ENCODE measurements around the gene GPT2. TPM values are rescaled to one million over a fixed set of nuclear protein-coding genes. Genes with fewer than 3 reads are reported as not detected.
A peak's percentile ranks its signal among the peaks of the same experiment; 100 is the strongest.
"Not testable (repeated sequence)": the region's sequence is repeated elsewhere in the genome, so short reads cannot be mapped to it uniquely, and the experiment has no call there.

Gene GPT2
- total RNA-seq, 1 donor, result 0.21 TPM

- no peaks in the 10 kb centered on the region for H3K27me3 ChIP-seq (ENCODE audit: insufficient read depth, low read length)
- no peaks in the 10 kb centered on the region for H3K9me3 ChIP-seq (ENCODE audit: low read depth, low read length)
- peaks cover 11% of the 10 kb centered on the region for H3K4me1 ChIP-seq (ENCODE audit: insufficient read depth, low read length)
- H3K4me3 ChIP-seq (ENCODE audit: low read length), result no peak overlapping the region
Measured at GRCh38 chr16:46855389-46855788, 28.8 kb upstream of the GPT2 start.

GRCh38 chr16:46857368-46857945 is 26.7 kb upstream of the GPT2 start:
- no peak overlapping the region for H3K4me3 ChIP-seq (ENCODE audit: low read length)
- H3K9me3 ChIP-seq (ENCODE audit: low read depth, low read length), result no peaks in the 10 kb centered on the region
- no peaks in the 10 kb centered on the region for H3K27me3 ChIP-seq (ENCODE audit: insufficient read depth, low read length)
- peaks cover 12% of the 10 kb centered on the region for H3K4me1 ChIP-seq (ENCODE audit: insufficient read depth, low read length)

- Histone ChIP-seq H3K4me3 (ENCODE audit: low read length) (no peak overlapping the region), H3K4me1 (ENCODE audit: insufficient read depth, low read length) (peaks cover 12% of the 10 kb centered on the region), H3K27me3 (ENCODE audit: insufficient read depth, low read length) (no peaks in the 10 kb centered on the region), H3K9me3 (ENCODE audit: low read depth, low read length) (no peaks in the 10 kb centered on the region)
Measured at GRCh38 chr16:46858151-46858550, 26.0 kb upstream of the GPT2 start.

DNA sequence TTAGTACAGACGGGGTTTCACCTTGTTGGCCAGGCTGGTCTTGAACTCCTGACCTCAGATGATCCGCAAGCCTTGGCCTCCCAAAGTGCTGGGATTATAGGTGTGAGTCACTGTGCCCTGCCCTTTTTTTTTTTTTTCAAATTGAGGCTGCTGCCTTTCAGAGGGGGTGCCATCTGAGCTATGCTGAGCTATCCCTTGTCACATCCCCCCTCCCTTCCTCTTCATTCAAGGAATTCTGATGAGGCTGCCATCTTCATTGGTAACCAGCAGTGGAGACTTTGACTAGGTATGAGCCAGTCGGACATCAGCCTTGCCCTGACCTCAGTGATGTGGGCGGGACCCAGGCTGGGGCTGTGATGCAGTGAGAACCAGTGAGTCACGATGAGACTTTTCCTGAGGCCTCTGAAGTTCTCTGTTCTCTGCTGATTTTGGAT is 24.4 kb upstream of the GPT2 start:
- Histone ChIP-seq H3K4me3 (ENCODE audit: low read length) (no peak overlapping the region), H3K4me1 (ENCODE audit: insufficient read depth, low read length) (peaks cover 20% of the 10 kb centered on the region), H3K27me3 (ENCODE audit: insufficient read depth, low read length) (no peaks in the 10 kb centered on the region), H3K9me3 (ENCODE audit: low read depth, low read length) (no peaks in the 10 kb centered on the region)

- Histone ChIP-seq H3K4me1 (ENCODE audit: insufficient read depth, low read length) (peaks cover 22% of the 10 kb centered on the region), H3K4me3 (ENCODE audit: low read length) (no peak overlapping the region), H3K9me3 (ENCODE audit: low read depth, low read length) (no peaks in the 10 kb centered on the region), H3K27me3 (ENCODE audit: insufficient read depth, low read length) (no peaks in the 10 kb centered on the region)
Measured at GRCh38 chr16:46862555-46863447, 21.4 kb upstream of the GPT2 start.

GRCh38 chr16:46866286-46866685 is 17.9 kb upstream of the GPT2 start:
- no peaks in the 10 kb centered on the region for H3K27me3 ChIP-seq (ENCODE audit: insufficient read depth, low read length)
- no peaks in the 10 kb centered on the region for H3K9me3 ChIP-seq (ENCODE audit: low read depth, low read length)
- peaks cover 10% of the 10 kb centered on the region for H3K4me1 ChIP-seq (ENCODE audit: insufficient read depth, low read length)

DNA sequence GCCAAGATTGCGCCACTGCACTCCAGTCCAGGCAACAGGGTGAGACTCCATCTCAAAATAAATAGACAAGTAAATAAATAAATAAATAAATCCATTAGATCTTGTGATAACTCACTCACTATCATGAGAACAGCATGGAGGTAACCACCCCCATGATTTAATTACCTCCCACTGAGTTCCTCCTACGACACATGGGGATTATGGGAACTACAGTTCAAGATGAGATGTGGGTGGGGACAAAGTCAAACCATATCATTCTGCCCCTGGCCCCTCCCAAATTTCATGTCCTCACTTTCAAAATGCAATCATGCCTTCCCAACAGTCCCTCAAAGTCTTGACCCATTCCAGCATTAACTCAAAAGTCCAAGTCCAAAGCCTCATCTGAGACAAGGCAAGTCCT is 16.7 kb upstream of the GPT2 start:
- not testable (repeated sequence) for H3K27me3 ChIP-seq (ENCODE audit: insufficient read depth, low read length); H3K4me3 ChIP-seq (ENCODE audit: low read length); H3K9me3 ChIP-seq (ENCODE audit: low read depth, low read length); H3K4me1 ChIP-seq (ENCODE audit: insufficient read depth, low read length)

More at GRCh38 chr16:46866286-46866685, 17.9 kb upstream of the GPT2 start:
- H3K4me3 ChIP-seq (ENCODE audit: low read length), result no peak overlapping the region

GRCh38 chr16:46868891-46869290 is 15.3 kb upstream of the GPT2 start:
- not testable (repeated sequence) for H3K27me3 ChIP-seq (ENCODE audit: insufficient read depth, low read length); H3K4me3 ChIP-seq (ENCODE audit: low read length); H3K4me1 ChIP-seq (ENCODE audit: insufficient read depth, low read length); H3K9me3 ChIP-seq (ENCODE audit: low read depth, low read length)

DNA sequence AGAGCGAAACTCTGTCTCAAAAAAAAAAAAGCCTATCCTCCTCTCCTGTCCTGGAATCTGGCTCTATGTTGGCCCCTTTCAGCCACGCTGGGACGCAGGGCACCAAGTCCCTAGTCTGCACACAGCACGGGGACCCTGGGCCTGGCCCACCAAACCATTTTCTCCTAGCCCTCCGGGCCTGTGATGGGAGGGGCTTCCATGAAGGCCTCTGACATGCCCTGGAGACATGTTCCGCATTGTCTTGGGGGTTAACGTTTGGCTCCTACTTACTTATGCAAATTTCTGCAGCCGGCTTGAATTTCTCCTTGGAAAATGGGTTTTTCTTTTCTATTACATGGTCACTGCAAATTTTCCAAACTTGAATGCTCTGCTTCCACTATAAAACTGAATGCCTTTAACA is 12.6 kb upstream of the GPT2 start:
- H3K4me3 ChIP-seq (ENCODE audit: low read length), result no peak overlapping the region
- no peaks in the 10 kb centered on the region for H3K4me1 ChIP-seq (ENCODE audit: insufficient read depth, low read length)
- no peaks in the 10 kb centered on the region for H3K9me3 ChIP-seq (ENCODE audit: low read depth, low read length)
- H3K27me3 ChIP-seq (ENCODE audit: insufficient read depth, low read length), result no peaks in the 10 kb centered on the region

GRCh38 chr16:46873201-46873600 is 11.0 kb upstream of the GPT2 start:
- H3K4me1 ChIP-seq (ENCODE audit: insufficient read depth, low read length), result peaks cover 6% of the 10 kb centered on the region
- no peaks in the 10 kb centered on the region for H3K9me3 ChIP-seq (ENCODE audit: low read depth, low read length)
- no peaks in the 10 kb centered on the region for H3K27me3 ChIP-seq (ENCODE audit: insufficient read depth, low read length)
- no peak overlapping the region for H3K4me3 ChIP-seq (ENCODE audit: low read length)

DNA sequence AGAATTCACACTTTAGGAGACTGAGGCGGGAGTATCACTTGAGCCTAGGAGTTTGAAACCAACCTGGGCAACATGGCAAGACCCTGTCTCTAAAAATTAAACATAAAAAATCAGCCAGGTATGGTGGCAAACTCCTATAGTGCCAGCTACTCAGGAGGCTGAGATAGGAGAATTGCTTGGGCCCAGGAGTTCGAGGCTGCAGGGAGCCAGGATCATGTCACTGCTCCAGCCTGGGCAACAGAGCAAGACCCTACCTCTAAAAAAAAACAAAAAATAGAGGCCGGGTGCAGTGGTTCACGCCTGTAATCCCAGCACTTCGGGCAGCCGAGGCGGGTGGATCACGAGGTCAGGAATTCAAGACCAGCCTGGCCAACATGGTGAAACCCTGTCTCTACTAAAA is 8.9 kb upstream of the GPT2 start:
- no peaks in the 10 kb centered on the region for H3K27me3 ChIP-seq (ENCODE audit: insufficient read depth, low read length)
- H3K4me3 ChIP-seq (ENCODE audit: low read length), result no peak overlapping the region
- no peaks in the 10 kb centered on the region for H3K9me3 ChIP-seq (ENCODE audit: low read depth, low read length)
- H3K4me1 ChIP-seq (ENCODE audit: insufficient read depth, low read length), result peaks cover 16% of the 10 kb centered on the region

GRCh38 chr16:46882304-46882939 is 1.7 kb upstream of the GPT2 start:
- Histone ChIP-seq H3K27me3 (ENCODE audit: insufficient read depth, low read length) (no peaks in the 10 kb centered on the region), H3K9me3 (ENCODE audit: low read depth, low read length) (no peaks in the 10 kb centered on the region), H3K4me1 (ENCODE audit: insufficient read depth, low read length) (peaks cover 33% of the 10 kb centered on the region), H3K4me3 (ENCODE audit: low read length) (no peak overlapping the region)

- no peak overlapping the region for H3K4me3 ChIP-seq (ENCODE audit: low read length)
- no peaks in the 10 kb centered on the region for H3K9me3 ChIP-seq (ENCODE audit: low read depth, low read length)
- H3K4me1 ChIP-seq (ENCODE audit: insufficient read depth, low read length), result peaks cover 29% of the 10 kb centered on the region
- H3K27me3 ChIP-seq (ENCODE audit: insufficient read depth, low read length), result no peaks in the 10 kb centered on the region
Measured at GRCh38 chr16:46882940-46883307, 1.2 kb upstream of the GPT2 start.

- Histone ChIP-seq H3K9me3 (ENCODE audit: low read depth, low read length) (no peaks in the 10 kb centered on the region), H3K4me3 (ENCODE audit: low read length) (peak overlapping the region; percentile 61)
Measured at GRCh38 chr16:46883353-46883689, 841 bp upstream of the GPT2 start.

GRCh38 chr16:46884513-46885293 is 541 bp downstream of the GPT2 start:
- Histone ChIP-seq H3K4me1 (ENCODE audit: insufficient read depth, low read length) (peaks cover 17% of the 10 kb centered on the region), H3K4me3 (ENCODE audit: low read length) (peak overlapping the region; percentile 61), H3K9me3 (ENCODE audit: low read depth, low read length) (no peaks in the 10 kb centered on the region), H3K27me3 (ENCODE audit: insufficient read depth, low read length) (no peaks in the 10 kb centered on the region)

More at GRCh38 chr16:46883353-46883689, 841 bp upstream of the GPT2 start:
- Histone ChIP-seq H3K27me3 (ENCODE audit: insufficient read depth, low read length) (no peaks in the 10 kb centered on the region), H3K4me1 (ENCODE audit: insufficient read depth, low read length) (peaks cover 25% of the 10 kb centered on the region)
